Activated T-cell treated with anti-CD3 and anti-CD28 coated beads, Interleukin-2, amount 50 U/mL, for 24 hours (primary cell): Measurements from ENCODE around the gene CCNJL.

Source experiments
- DNase-seq: peaks from one replicate; pipeline ENCODE4 v3.0.0-alpha.2; 2020
- H3K27ac Mint-ChIP-seq: 2 replicates; pipeline ENCODE4 v1.8.0; 2020; ENCODE audit warnings: mild to moderate bottlenecking, mixed read lengths
- H3K27me3 Mint-ChIP-seq: 2 replicates; pipeline ENCODE4 v1.8.0; 2020; ENCODE audit warnings: mixed read lengths
- H3K36me3 Mint-ChIP-seq: 2 replicates; pipeline ENCODE4 v1.8.0; 2020; ENCODE audit warnings: low read depth, mixed read lengths
- H3K4me1 Mint-ChIP-seq: 2 replicates; pipeline ENCODE4 v1.8.0; 2020; ENCODE audit warnings: low read depth, mixed read lengths
- H3K4me3 Mint-ChIP-seq: 2 replicates; pipeline ENCODE4 v1.8.0; 2020; ENCODE audit warnings: mild to moderate bottlenecking, moderate library complexity, mixed read lengths
- H3K9me3 Mint-ChIP-seq: 2 replicates; pipeline ENCODE4 v1.8.0; 2020; ENCODE audit warnings: mixed read lengths

The CCNJL gene

GRCh38 chr5:160271396-160271795 lies 41.0 kb downstream of the CCNJL start:
- peaks cover 5% of the 10 kb centered on the region for H3K4me1 Mint-ChIP-seq
- DNase-seq = no peak

GRCh38 chr5:160270704-160271103 lies 41.7 kb downstream of the CCNJL start:
- DNase-seq = no peak
- H3K4me1 Mint-ChIP-seq = peaks cover 5% of the 10 kb centered on the region
- peaks cover 3% of the 10 kb centered on the region for H3K27me3 Mint-ChIP-seq
- H3K9me3 Mint-ChIP-seq = no peaks in the 10 kb centered on the region
- no peak overlapping the region for H3K27ac Mint-ChIP-seq
- H3K36me3 Mint-ChIP-seq = no peaks in the 10 kb centered on the region
- H3K4me3 Mint-ChIP-seq = no peak overlapping the region

More at GRCh38 chr5:160271396-160271795, 41.0 kb downstream of the CCNJL start:
- H3K9me3 Mint-ChIP-seq = no peaks in the 10 kb centered on the region
- no peak overlapping the region for H3K27ac Mint-ChIP-seq
- H3K27me3 Mint-ChIP-seq = peaks cover 3% of the 10 kb centered on the region
- H3K36me3 Mint-ChIP-seq = no peaks in the 10 kb centered on the region
- no peak overlapping the region for H3K4me3 Mint-ChIP-seq

GRCh38 chr5:160269017-160269416 lies 43.3 kb downstream of the CCNJL start:
- H3K27ac Mint-ChIP-seq = no peak overlapping the region
- no peak overlapping the region for H3K4me3 Mint-ChIP-seq
- peaks cover 3% of the 10 kb centered on the region for H3K27me3 Mint-ChIP-seq
- H3K4me1 Mint-ChIP-seq = peaks cover 5% of the 10 kb centered on the region
- H3K9me3 Mint-ChIP-seq = no peaks in the 10 kb centered on the region
- no peaks in the 10 kb centered on the region for H3K36me3 Mint-ChIP-seq
- DNase-seq = no peak

- Mint-ChIP-seq H3K4me1 (peaks cover 5% of the 10 kb centered on the region), H3K27me3 (peaks cover 4% of the 10 kb centered on the region), H3K9me3 (no peaks in the 10 kb centered on the region), H3K36me3 (no peaks in the 10 kb centered on the region), H3K27ac (no peak overlapping the region), H3K4me3 (no peak overlapping the region)
- DNase-seq = no peak
These were observed 44.2 kb downstream of the CCNJL start for GRCh38 chr5:160268121-160268520.

- Mint-ChIP-seq H3K36me3 (no peaks in the 10 kb centered on the region), H3K4me1 (peaks cover 10% of the 10 kb centered on the region), H3K4me3 (no peak overlapping the region), H3K9me3 (no peaks in the 10 kb centered on the region), H3K27me3 (peaks cover 6% of the 10 kb centered on the region), H3K27ac (no peak overlapping the region)
- DNase-seq = no peak
These were observed 45.5 kb downstream of the CCNJL start for GRCh38 chr5:160266752-160267345.

- H3K27me3 Mint-ChIP-seq = peaks cover 12% of the 10 kb centered on the region
- peaks cover 6% of the 10 kb centered on the region for H3K4me1 Mint-ChIP-seq
- H3K36me3 Mint-ChIP-seq = no peaks in the 10 kb centered on the region
- no peaks in the 10 kb centered on the region for H3K9me3 Mint-ChIP-seq
- H3K27ac Mint-ChIP-seq = no peak overlapping the region
- H3K4me3 Mint-ChIP-seq = no peak overlapping the region
- DNase-seq = no peak
These were observed 46.3 kb downstream of the CCNJL start for GRCh38 chr5:160266044-160266443.

GRCh38 chr5:160263326-160263855 lies 49.0 kb downstream of the CCNJL start:
- Mint-ChIP-seq H3K4me3 (no peak overlapping the region), H3K27ac (no peak overlapping the region), H3K27me3 (peaks cover 14% of the 10 kb centered on the region), H3K9me3 (no peaks in the 10 kb centered on the region), H3K36me3 (no peaks in the 10 kb centered on the region), H3K4me1 (peaks cover 4% of the 10 kb centered on the region)
- DNase-seq = no peak

- Mint-ChIP-seq H3K27me3 (peaks cover 14% of the 10 kb centered on the region), H3K27ac (no peak overlapping the region), H3K4me1 (peaks cover 4% of the 10 kb centered on the region), H3K36me3 (no peaks in the 10 kb centered on the region), H3K9me3 (no peaks in the 10 kb centered on the region), H3K4me3 (no peak overlapping the region)
- no peak for DNase-seq
These were observed 50.0 kb downstream of the CCNJL start for GRCh38 chr5:160262151-160263074.

GRCh38 chr5:160260881-160261815 lies 51.2 kb downstream of the CCNJL start:
- Mint-ChIP-seq H3K27ac (no peak overlapping the region), H3K4me3 (no peak overlapping the region)

GRCh38 chr5:160260006-160260775 lies 52.2 kb downstream of the CCNJL start:
- no peak overlapping the region for H3K4me3 Mint-ChIP-seq
- H3K9me3 Mint-ChIP-seq = no peaks in the 10 kb centered on the region
- peaks cover 4% of the 10 kb centered on the region for H3K4me1 Mint-ChIP-seq
- H3K27me3 Mint-ChIP-seq = peaks cover 14% of the 10 kb centered on the region
- H3K36me3 Mint-ChIP-seq = no peaks in the 10 kb centered on the region
- no peak for DNase-seq
- H3K27ac Mint-ChIP-seq = no peak overlapping the region

More at GRCh38 chr5:160260881-160261815, 51.2 kb downstream of the CCNJL start:
- DNase-seq = no peak
- Mint-ChIP-seq H3K9me3 (no peaks in the 10 kb centered on the region), H3K36me3 (no peaks in the 10 kb centered on the region), H3K27me3 (peaks cover 14% of the 10 kb centered on the region), H3K4me1 (peaks cover 4% of the 10 kb centered on the region)

GRCh38 chr5:160259341-160259740 lies 53.0 kb downstream of the CCNJL start:
- Mint-ChIP-seq H3K27me3 (peaks cover 14% of the 10 kb centered on the region), H3K27ac (no peak overlapping the region), H3K4me3 (no peak overlapping the region), H3K4me1 (peaks cover 4% of the 10 kb centered on the region), H3K9me3 (no peaks in the 10 kb centered on the region), H3K36me3 (no peaks in the 10 kb centered on the region)
- DNase-seq = no peak

GRCh38 chr5:160254706-160255105 lies 57.7 kb downstream of the CCNJL start:
- Mint-ChIP-seq H3K27me3 (peaks cover 4% of the 10 kb centered on the region), H3K4me1 (no peaks in the 10 kb centered on the region), H3K36me3 (no peaks in the 10 kb centered on the region), H3K4me3 (no peak overlapping the region), H3K9me3 (no peaks in the 10 kb centered on the region), H3K27ac (no peak overlapping the region)
- no peak for DNase-seq

GRCh38 chr5:160253441-160253840 lies 58.9 kb downstream of the CCNJL start:
- H3K27ac Mint-ChIP-seq = no peak overlapping the region
- no peaks in the 10 kb centered on the region for H3K9me3 Mint-ChIP-seq
- no peaks in the 10 kb centered on the region for H3K36me3 Mint-ChIP-seq
- H3K4me3 Mint-ChIP-seq = no peak overlapping the region
- no peaks in the 10 kb centered on the region for H3K4me1 Mint-ChIP-seq
- no peak for DNase-seq
- peaks cover 4% of the 10 kb centered on the region for H3K27me3 Mint-ChIP-seq
